ENCODE data around the gene PARD3. TPM values are rescaled to one million over a fixed set of nuclear protein-coding genes. Genes with fewer than 3 reads are reported as not detected.
"Not testable (repeated sequence)": the region's sequence is repeated elsewhere in the genome, so short reads cannot be mapped to it uniquely, and the experiment has no call there.

PARD3 gene
- total RNA-seq, 1 donor from 2014 or later = 72.5 TPM

DNA sequence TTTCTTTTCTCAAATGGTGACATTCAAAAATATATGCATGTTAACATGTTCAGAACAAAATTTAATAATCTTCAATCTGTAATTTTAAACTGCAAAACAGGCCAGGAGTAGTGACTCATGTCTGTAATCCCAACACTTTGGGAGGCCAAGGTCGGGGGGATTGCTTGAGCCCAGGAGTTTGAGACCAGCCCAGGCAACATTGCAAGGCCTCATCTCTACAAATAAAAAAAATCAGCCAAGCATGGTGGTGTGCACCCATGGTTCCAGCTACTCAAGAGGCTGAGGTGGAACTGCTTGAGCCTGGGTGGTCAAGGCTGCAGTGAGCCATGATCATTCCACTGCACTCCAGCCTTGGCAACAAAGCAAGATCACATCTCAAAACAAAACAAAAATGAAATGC lies 394.3 kb downstream of the PARD3 start:
- DNase-seq = no peak

DNA sequence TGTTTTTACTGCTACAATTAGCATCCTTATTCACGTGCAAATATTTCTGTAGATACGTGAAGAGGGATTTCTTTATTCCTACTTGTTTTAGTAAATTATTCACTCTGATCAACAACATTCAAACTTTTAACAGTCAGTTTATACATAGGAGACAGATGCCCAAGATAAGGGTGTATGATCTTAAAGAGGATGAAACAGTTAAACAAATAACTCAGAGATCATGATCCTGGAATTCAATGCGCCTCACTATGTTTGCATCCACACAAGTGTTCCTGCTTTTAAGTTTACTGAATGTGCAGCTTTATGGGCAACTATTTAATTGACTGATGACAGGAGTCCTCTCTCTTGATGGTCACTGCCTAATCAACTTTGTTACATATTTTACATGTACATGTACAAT lies 394.8 kb downstream of the PARD3 start:
- DNase-seq = no peak

DNA sequence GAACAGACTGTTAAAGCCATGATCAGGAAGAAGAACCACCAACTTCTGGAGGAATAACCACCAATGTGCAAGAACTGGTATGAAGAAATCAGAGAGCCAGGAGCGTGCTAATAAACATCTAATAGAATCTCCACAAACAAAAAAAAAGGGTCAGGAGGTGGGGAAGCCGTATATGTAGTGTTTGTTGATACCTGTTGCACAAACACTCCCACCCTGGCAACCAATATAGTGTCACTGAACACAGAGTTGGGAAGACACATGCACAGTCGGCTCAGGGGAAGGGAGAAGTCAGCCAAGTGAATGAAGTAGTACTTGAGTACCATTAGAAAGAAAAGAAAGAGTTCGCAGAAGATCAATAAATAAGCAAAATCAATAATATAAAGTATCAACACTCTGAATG lies 400.1 kb downstream of the PARD3 start:
- DNase-seq = no peak

DNA sequence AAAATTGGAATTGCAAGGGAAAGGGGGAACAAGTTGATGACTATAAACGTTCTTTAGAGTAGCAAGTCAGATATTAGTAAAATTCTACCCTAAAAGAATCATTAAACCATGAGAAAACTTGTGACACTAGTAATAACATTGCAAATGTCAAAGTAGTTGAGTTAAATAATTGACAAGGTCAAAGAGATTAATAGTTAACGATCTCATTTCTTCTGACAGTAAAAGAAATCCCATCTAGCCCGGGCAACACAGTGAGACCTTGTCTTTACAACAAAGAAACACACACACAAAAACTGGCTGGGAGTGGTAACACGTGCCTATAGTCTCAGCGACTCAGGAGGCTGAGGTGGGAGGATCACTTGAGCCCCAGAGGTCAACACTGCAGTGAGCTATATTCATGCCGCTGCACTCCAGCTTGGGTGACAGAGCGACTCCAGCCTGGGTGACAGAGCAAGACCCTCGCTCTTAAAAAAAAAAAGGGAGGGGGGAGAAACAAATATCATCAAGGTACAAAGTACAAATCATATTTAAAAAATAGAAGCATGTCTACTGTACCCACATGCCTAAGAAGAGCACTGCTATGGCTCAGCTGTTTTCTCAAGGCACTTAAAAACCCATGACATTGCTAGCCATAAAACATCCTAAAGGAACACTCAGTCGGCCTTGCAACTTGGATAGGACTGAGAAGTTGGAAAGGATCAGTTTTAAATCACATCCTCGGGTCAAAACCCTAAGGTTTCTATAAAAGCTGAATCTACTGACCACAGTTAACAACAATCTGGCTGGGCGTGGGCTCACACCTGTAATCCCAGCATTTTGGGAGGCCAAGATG lies 401.1 kb downstream of the PARD3 start:
- DNase-seq = no peak

DNA sequence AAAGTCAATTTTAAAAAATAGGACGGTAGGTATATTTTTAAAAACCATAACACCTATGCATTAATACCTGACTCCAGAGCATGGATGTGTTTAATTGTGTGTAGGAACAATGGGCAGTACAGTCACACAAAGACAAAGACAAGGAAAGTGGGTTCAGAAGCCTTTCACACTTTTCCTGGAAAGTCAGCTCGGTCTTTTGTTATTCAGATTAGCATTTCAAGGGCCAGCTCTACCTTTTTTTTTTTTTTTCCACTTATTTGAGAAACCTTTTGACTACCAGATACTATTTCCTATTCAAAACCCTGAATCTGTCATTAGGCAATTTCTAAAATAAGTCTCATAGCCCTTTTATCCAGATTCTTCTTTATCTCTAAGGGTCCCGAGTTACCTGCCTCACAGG lies 401.9 kb downstream of the PARD3 start:
- DNase-seq = no peak

DNA sequence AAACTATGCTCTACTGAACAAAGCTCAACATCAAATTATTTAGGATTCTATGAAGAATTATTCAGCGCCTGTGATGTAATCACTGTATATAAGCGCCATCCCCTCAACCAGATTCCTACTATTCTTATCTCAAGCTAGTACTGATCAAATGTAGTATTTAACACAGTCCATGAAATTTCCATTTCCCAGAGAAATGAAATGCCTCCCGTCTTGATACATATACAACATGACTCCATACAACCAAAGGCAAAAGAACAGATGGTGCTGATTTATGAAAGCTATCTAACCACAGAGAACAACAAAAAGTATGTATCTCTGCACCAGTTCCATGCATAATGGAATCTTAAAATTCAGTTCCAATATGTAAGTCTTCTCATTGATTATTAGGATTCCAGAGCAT lies 406.1 kb downstream of the PARD3 start:
- DNase-seq = peak; percentile 57

DNA sequence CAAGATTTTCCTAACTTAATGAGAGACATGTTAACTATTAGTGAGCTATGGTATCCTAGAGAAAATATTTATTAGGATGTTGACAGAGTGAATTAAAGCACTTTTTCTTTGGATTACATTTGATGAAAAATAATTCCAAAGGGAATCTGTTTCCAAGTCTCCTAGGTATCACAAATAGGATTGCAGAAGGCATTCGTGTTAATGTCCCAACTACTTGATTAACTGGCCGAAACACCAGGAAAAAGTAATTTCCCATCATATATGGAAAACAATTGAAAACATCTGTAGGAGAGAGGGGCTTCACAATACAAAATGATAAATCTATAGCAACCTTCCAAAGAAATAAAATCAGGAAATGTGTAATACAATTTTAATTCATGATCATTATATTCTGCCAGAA lies 406.7 kb downstream of the PARD3 start:
- DNase-seq = peak; percentile 60

DNA sequence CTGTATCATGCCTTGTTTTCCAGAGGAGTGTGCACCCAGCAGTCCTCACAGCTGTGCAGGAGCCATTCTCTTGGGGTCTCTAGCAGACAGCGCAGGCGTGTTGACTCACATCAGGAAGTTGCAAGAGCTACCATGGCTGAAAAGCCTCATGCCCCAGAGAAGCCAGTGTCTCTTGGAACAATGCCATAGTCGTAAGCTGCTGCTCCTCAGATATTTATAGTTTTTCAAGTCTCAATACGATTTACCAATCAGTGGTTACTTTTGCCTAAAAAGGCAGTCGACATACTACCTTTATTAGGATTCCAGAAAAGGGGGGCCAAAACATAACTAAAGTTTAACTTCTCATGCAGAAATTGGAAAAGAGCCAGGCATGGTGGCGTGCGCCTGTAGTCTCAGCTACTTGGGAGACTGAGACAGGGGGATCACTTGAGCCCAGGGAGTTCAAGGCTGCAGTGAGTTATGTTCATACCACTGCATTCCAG lies 407.7 kb downstream of the PARD3 start:
- DNase-seq = no peak

DNA sequence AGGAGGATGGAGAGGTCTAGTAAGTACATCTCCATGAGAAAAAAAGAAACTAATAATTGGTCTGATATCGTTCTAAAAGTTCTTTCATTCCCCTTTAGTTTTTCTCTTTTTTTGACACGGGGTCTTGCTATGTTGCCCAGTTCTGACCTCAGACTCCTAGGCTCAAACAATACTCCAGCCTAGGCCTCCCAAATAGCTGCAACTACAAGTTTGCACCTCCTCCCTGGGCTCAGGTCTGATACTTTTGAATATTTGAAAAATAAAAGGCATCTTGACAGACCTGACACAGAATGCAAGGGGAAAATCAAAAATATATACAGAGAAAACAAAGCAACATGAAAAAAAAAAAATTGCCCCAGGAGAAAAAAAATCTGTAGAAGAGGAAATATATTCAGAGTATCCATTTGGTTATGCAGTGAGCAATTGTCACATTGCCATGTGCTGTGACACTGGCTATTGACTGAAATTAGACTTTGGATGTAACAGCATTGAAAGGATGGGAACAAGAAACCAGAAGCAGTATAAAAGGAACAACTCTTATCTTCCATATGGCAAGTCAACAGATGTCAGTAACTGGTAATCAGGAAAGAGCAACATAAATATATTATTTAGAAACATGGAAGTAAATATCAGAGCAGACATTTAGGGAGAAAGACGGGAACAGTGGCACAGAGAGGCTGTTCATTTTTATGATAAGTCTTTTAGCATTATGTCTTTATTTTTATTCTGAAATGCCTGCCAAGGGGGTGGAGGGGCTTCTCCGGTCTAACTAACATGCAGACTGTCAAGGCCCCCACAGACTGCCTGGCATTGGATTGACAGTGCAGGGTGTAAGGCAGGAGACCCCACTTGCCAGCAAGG lies 408.4 kb downstream of the PARD3 start:
- DNase-seq = no peak

DNA sequence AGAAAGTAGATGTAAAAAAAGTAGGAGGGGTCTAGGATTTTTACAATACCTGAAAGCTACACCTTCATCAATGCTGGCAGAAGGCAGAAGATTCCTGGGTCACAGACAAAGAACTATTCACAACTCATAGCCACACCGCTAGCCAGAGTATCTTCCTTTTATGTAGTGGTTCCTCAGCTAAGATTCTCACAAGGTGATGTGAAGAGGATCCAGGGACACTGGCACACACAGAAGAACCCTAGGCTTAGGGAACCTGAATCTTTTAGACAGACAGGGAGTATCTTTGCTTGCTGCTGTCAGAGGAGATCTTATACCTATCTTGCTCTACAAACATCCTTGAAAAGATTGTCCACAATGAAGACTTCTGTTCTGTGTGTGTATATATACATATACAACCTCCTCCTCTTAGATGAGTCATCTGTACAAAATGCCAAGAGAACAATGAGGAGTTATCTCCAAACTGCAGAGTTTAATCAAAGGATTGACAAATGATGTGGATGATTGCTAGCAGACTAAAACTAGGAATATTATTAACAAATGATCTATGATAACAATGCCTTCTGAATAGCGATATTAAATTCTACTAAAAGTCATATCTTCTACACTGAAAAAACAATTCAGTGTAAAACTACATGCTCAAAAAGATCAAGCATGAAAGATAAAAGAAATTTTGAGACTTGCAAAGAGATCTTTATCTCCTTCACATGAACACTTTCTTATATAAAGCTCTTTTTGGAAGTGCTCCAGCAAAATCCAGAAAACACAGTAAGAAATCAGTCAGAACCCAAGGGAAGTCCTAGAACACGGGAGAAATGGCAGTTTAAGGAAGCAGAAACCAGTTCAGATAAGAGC lies 409.3 kb downstream of the PARD3 start:
- no peak for DNase-seq

DNA sequence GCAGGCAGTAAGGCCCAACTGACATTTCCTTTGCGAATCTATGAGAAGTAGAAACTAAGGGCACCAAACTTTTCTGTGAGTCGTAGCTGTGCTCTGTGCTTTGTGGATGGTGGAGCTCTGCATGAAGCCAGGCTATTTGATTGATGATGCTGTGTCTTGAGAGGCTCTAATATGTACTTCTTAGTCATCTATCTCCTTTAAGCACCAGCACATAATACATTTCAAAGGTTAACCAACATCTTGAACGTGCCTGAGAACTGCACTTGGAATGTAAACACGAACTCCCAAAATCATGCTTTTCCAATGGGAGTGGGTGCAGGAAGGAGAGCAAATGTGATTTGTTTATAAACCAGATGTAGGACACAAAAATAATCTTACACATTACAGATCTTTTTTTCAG lies 411.6 kb downstream of the PARD3 start:
- no peak for DNase-seq

DNA sequence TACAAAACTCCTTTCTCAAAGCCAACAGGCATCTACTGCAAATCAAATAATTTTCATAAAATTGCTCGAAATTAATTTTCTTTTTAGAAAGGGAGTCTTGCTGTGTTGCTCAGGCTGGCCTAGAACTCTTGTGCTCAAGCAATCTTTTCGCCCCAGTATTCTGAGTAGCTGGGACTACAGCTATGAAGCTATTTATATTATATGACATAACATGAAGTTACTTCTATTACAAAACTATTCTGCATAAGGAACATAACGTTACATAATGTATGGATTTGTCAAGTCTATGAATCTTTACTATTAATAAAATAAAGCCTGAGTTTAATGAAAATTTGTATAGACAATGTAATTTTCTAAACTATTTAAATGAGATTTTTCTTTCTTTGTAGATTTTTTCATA lies 415.0 kb downstream of the PARD3 start:
- no peak for DNase-seq

DNA sequence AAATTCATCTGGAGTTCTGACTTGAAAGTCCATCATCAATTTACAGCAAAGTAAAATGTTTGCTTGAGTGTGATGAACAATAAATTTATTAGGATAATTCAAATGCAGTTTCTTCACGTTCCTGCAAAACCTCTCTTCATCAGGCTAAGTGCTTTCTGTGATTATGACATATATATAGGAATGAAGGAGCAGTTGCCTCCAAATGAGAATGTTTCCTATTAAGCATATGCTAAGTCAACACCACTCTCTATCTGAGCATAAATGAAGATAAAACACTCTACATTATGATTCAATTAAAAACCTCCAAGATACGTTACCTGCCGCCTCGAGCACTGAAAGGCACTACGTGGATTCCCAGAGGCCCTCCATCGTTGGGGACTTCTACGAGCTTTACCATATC lies 416.1 kb downstream of the PARD3 start:
- no peak for DNase-seq

DNA sequence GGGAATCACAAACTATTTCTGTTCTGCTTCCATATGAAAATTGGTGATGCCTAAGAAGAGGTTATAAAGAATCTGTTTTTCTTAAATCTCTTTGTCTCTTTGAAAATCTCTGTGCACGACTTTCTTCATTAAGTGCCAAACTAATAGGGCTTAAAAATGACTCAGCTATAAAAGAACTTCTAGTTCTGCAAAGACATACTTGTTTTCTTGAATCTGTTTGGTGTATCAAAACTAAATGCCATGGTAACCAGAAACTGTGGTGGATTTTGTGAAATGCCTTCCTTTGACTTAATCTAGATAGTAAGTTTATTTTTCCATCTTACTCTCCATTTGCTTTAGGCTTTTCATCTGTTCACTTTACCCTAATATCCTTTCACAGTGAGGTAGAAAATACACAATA lies 417.8 kb downstream of the PARD3 start:
- DNase-seq = peak; percentile 9

DNA sequence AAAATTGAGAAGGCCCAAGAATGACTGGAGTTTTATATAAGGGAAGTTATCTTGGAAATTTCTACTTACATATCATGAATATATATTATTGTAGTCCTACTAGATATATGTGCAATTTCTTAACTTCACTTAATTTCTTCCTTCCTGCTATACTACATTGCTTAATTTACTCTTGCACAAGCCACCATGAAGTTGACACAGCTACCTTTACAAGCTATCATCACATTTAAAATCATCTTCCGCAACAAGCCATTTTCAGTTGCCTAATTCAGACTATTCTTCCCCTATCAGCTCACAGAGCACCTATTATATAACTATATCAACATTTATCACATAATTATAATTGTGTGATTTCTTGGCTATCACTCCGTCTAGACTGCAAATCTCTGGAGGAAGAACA lies 418.4 kb downstream of the PARD3 start:
- no peak for DNase-seq

DNA sequence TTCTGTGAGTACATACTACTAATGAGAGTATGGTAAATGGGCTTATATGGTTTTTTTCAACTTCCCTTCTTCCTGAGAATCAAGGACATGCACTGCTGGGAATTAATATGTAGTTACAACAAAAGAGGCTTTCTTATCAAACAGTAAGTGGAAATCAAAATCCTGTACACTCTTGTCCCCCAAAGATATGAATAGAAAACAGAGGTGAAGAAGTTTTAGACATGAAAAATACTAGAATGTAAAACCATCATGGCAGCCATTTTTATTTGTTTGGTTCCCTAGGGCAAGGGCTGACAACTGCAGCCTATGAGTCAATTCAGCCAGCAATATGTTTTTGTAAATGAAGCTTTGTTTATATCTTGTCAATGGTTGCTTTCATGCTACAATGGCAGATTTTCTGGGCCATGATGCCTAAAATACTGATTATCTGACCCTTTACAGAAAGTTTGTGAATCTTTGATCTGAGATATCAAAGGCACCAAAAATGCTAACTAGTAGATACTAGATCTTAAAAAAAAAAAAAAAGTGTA lies 422.4 kb downstream of the PARD3 start:
- DNase-seq = no peak

DNA sequence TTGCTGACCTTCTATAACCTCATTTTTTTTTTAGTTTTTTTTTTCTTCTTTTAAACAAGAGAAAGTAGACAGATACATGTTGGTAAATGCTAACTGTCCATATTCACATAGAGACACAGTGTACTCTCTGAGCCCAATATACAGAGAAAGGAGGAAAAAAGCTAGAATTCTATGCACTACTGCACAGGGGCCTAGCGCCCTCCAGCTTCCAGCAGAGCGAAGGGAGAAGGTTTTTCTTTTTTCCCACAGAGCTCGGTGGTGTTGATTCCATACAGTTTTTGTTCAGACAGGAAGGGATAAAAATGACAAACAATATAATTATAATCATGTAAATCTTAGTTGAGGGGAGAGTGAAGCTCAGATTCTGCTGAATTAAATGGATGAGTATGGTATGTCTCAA lies 423.9 kb downstream of the PARD3 start:
- not testable (repeated sequence) for DNase-seq

DNA sequence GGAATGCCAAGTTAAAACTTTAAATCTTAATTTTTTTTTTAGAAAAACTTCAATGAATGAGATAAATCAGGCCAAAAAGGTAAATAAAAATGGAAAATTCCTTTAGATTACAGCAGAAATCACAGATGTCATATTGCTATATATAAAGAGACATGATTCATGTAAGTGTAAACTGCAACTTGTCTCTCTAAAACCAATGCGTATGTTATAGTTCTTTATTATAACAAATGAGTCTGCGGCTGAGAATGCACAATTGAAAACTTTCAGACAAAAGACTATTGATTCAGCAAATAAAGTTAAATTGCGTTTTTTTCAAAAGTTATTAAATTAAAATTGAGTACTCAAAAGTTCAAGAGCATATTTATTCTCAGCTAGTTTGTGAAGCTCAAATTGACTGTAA lies 425.3 kb downstream of the PARD3 start:
- DNase-seq = no peak

DNA sequence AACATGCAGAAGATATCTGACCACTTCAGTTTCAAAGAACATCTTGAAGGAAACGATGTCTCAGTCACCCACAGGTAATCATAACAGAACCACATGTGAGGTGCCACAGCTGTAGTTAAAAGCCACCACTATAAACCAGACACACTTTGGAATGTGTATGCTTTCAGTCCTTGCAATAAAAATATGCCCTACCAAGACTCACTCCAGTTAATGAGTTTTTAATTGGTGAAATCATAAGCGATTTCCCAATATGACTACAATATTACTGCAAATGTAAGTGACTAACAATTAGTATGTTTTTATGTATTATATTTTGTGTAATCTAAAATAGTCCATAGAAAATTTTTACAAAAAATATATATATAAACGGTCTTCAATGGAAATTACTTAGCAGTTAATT lies 428.2 kb downstream of the PARD3 start:
- no peak for DNase-seq

DNA sequence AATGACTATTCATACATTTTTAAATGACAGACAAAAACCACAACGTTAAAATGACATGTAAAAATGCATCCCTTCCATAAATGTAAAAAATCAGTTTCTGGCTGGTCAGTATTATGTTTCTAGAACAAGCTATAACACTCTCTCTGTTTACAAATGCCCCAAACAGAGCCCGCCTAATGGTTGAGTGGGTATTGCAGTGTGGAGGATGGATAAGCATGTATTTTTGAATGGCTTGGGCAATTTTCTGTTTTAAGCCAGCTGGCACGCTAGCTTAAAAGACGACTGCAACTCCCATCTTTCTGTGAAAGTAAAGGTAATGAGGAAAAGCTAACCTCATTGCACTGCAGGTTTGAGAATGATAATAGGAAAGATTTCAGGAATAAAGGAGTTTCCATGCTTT lies 430.7 kb downstream of the PARD3 start:
- DNase-seq = no peak

DNA sequence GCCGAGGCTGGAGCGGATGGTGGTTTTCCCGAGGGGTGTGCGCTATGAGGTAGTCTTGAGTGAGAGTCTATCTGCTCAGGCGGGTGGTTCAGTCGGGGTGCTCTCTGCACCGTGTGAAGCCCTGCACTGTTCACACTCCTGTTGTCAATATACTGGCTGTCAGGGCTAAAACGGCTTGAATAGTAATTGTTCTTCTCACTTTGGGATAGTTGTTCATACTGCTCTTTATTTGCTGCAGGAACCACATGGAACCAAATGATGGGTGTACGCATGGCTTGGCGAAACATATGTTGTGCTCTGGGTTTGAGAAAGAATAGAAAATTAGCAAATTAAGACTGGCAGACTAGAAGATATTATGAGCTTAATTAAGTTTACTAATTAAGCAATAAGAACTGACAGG lies 432.5 kb downstream of the PARD3 start:
- no peak for DNase-seq

DNA sequence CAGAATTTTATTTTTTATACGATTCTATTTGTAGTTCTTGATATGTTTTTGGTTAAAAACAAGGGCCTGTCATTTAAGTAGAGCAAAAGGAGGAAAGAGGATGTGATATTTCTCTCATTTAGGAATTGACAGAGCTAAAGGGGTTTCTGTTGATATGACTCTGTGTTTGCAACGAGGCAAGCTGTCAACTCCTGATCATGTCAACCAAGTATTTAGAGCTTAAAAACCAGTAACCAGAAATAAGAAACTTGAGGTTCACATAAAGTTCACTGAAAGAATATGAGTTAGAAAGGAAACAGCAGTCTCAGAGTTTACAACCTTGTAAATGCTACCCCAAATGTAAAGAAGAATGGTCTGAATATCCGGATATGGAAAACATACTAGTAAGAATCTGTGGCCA lies 434.2 kb downstream of the PARD3 start:
- DNase-seq = no peak

Data from skin of body (tissue), 2 donors.